COLO829 (cell line): Measurements from ENCODE around the gene HAND1.

Experiments
- DNase-seq: peaks from one replicate; pipeline ENCODE4 v3.0.0; 2012; ENCODE audit warnings: low spot score

Gene HAND1

DNA sequence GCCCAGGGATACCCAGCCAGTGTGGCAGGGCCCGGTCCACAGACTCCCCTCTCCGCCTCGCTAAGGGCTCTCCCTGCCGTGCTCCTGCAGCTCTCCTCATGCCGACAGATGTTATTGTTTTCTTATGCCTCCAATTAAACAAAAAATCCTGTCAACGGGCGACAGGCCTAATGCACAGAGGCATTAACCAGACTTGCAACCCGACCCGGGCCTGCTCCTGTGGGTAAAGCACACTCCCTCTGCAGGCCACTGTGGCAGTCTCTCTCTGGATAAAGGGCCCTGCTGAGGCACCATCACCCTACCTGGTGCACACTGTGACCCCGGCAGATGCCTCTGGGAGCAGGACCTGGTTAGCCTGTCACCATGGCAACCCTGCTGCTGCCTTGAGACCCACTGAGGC is 27.5 kb upstream of the HAND1 start:
- DNase-seq: no peak

- no peak for DNase-seq
Observed at GRCh38 chr5:154503698-154504039, 25.6 kb upstream of the HAND1 start.

- DNase-seq: no peak
Observed at GRCh38 chr5:154502180-154502579, 24.2 kb upstream of the HAND1 start.

GRCh38 chr5:154501566-154501965 is 23.5 kb upstream of the HAND1 start:
- no peak for DNase-seq

DNA sequence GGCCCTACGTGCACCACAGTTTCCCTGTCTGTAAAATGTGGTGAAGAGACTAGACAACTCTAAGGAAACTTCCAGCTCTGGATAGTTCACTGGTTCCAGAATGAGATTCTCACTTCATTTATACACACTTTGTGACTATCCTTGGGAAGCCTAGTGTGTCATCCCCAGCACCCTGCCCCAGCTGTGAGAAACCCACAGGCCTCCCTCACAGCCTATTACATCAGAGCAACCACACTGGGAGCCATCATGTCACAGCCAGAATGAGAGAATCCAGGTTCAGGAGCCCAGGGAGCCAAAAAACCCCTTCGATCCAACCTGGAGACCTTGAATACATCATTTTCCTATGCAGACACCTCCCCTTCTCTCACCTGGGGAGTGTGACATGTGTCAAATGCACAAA is 21.0 kb upstream of the HAND1 start:
- DNase-seq: no peak

GRCh38 chr5:154498591-154498990 is 20.6 kb upstream of the HAND1 start:
- no peak for DNase-seq

- no peak for DNase-seq
Observed at GRCh38 chr5:154494036-154494435, 16.0 kb upstream of the HAND1 start.

GRCh38 chr5:154493274-154493673 is 15.2 kb upstream of the HAND1 start:
- DNase-seq: no peak

GRCh38 chr5:154491941-154492340 is 13.9 kb upstream of the HAND1 start:
- DNase-seq: no peak

- DNase-seq: no peak
Observed at GRCh38 chr5:154487541-154487940, 9.5 kb upstream of the HAND1 start.

DNA sequence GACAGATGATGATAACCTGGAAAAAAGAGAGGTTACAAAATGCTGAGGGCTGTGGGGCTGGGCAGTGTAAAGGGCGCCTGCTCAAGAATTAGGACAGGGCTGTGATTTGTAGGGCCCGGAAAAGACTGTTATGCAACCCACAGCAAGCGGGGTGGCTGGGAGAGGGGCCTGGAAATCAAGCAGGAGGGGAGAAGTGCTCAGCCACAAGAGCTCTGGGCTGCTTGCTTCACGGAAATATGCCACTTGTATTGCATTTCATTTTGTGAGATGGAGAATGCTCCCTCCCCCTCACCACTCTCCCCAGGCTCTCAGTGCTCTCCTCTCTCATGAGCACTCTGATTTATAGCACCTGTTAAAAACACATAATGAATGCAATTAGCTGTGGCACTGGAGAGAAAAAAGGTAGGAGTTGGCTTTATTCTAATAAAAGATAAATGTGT is 8.4 kb upstream of the HAND1 start:
- DNase-seq: no peak

- no peak for DNase-seq
Observed at GRCh38 chr5:154485850-154486426, 7.9 kb upstream of the HAND1 start.

- peak; percentile 25 for DNase-seq
Observed at GRCh38 chr5:154485096-154485491, 7.1 kb upstream of the HAND1 start.

- DNase-seq: no peak
Observed at GRCh38 chr5:154484393-154485095, 6.5 kb upstream of the HAND1 start.

GRCh38 chr5:154483654-154484392 is 5.8 kb upstream of the HAND1 start:
- DNase-seq: no peak

- DNase-seq: no peak
Observed at GRCh38 chr5:154482528-154483449, 4.8 kb upstream of the HAND1 start.

DNA sequence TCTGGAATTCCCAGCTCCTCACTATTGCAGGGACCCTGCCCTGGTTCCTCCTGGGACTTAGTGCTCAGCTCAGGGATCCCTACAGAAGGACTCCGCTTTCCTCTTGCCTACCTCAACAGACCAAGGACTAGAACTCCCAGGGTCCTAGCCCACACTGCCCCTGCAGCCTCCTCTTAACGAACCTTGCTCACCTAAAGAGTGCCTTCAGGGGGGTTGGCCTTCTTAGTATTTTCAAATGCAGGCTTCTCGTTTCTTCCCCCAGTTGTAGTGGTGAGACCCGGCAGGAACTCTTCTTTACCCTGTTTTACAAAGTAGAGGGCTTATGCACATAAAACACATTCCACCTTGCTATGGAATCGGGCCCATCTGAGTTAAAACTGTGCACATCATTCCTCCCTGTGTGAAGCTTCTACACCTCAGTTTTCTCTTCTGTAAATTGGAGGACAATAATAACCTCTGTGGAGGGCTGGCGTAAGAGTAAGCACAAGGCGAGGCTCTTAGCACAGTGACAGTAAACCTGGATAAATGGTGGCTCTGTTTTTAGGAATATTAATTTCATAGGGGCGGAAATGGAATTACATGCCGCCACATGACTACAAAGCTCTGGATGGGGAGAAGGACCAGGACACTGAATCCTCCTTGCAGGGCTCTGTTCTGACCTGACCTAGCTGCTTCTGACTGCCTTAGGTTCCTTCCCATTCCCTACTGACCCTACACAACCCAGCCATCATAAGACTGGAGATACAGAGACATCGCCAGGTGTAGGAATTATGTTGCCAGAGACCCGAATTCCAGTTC is 3.8 kb upstream of the HAND1 start:
- DNase-seq: no peak

DNA sequence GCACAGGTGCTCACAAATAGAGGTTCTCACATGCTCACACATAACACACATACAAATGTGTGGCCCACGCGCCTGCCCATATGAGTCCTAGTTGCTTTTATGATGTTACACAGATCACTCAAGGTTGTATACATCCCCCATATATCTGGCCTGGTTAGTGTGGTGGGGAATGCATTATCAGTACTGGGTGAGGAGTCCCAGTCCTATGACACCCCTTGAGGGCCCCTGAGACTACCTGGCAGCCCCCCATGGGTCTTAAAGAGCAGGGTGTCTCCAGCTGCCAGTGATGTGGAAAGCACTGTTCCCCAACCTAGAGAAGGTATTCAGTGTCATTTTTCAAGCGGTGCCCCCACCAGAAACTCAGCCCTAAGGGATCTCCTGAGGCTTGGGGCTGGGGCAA is 2.8 kb upstream of the HAND1 start:
- no peak for DNase-seq

DNA sequence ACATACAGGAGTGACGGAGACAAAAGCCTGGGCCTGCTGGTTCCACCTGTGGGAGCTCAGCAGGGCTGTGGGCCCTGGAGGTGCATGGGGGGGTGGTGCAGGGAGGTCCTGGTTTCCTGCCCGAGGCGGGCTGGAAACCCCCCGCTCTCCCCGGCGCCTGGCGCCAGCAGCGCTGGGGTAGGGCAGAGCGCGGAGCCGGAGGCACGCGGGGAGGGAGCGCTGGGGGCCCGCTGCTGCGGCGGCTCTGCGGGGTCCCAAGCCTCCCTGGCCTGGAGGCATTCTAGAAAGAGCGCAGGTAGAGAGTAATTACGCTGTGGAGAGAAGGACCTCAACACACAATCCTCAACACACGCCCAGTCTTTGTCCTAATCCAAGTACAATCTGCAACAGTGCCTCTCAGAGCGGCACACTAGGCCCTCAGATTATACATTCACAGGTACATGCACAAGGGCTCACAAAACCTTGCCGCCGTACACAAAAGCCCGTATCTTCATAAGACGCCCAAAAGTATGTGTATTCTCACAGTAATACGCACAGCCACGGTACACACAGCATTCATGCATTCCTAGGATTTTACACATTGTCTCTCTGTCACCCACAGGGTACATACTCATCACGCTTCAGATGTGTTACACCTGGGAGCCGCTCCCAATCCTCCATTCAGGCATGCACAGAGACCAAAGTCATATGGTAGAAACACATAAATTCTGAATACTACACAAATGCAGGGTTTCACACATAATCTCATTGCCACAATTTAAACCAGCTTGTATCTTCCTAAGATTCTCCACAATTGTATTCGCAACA is 2.1 kb upstream of the HAND1 start:
- no peak for DNase-seq

- no peak for DNase-seq
Observed at GRCh38 chr5:154479160-154479943, 1.3 kb upstream of the HAND1 start.
